PFSK-1 (cell line): ENCODE data around the gene SNRPA1.

Experiments used
- POLR2AphosphoS5 ChIP-seq: IDR thresholded peaks from 2 replicates; pipeline ENCODE4 v1.6.1; 2012; ENCODE audit warnings: low read depth, mild to moderate bottlenecking, control low read depth, low read length, moderate library complexity
- SIN3A ChIP-seq: IDR thresholded peaks from 2 replicates; pipeline ENCODE4 v1.6.1; 2012; ENCODE audit warnings: mild to moderate bottlenecking, low read length, moderate library complexity, borderline replicate concordance; ENCODE audit not compliant: insufficient read depth
- TF ChIP-seq, protein P1 (sequence below), 2 experiments: IDR thresholded peaks; 2 replicates each; pipeline versions ENCODE4 v1.6.1 to v1.8.0; 2011 to 2012; ENCODE audit warnings: low read depth in 2 of 2, low read length in 2 of 2, control low read depth in 1 of 2, inconsistent platforms in 1 of 2, mild to moderate bottlenecking in 1 of 2, moderate library complexity in 1 of 2; ENCODE audit not compliant: insufficient read depth in 1 of 2

DNA sequence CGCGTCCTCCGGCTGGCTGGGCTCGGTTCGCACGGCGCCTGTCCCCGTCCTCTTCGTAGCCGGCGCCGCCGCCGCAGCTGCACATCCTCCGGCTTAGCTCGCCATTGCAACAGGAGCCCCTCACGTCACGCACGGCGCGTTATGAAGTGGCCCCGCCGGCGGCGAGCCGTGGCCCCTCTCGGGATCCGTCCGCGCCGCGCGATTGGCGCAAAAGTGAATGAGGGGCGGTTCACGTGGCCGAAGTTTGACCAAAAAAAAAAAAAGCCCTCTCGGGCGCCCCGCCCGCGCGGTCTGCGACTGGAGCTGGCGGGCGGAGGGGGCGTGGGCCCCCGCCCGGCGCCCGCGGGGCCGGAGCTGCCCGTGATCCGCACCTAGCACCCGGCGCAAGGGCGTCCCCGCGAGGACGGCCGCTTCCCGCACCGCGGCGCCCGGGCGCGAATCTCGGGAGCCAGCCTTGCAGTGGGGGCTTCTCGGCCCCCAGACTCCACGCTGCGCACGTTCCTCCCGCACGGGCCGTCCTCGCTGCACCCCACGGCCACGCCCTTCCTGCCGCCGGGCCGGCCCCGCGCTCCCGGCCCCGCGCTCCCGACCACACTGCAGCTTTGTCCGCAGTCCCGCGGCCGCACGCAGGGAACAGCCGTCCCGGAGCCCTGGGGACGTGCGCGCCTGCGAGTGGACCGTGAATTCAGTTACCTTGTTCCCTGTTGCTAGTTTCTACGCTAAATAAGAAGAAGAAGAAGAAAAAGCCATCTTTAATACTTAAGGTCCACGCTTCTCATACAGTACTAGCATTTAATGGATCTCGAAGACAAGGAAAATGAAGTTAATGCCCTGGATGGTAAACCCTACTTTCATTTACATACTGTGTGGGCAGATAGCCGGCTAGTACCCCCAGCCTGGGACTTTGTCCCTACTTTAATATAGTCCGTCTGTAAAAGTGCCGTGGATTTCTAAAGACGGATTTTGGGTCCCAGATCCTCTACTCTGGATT, 42.9 kb downstream of the SNRPA1 start, which contains the start of gene CHSY1:
- TF ChIP-seq POLR2AphosphoS5 (peak; percentile 80), SIN3A (no peak)
- TF ChIP-seq, protein P1, sequence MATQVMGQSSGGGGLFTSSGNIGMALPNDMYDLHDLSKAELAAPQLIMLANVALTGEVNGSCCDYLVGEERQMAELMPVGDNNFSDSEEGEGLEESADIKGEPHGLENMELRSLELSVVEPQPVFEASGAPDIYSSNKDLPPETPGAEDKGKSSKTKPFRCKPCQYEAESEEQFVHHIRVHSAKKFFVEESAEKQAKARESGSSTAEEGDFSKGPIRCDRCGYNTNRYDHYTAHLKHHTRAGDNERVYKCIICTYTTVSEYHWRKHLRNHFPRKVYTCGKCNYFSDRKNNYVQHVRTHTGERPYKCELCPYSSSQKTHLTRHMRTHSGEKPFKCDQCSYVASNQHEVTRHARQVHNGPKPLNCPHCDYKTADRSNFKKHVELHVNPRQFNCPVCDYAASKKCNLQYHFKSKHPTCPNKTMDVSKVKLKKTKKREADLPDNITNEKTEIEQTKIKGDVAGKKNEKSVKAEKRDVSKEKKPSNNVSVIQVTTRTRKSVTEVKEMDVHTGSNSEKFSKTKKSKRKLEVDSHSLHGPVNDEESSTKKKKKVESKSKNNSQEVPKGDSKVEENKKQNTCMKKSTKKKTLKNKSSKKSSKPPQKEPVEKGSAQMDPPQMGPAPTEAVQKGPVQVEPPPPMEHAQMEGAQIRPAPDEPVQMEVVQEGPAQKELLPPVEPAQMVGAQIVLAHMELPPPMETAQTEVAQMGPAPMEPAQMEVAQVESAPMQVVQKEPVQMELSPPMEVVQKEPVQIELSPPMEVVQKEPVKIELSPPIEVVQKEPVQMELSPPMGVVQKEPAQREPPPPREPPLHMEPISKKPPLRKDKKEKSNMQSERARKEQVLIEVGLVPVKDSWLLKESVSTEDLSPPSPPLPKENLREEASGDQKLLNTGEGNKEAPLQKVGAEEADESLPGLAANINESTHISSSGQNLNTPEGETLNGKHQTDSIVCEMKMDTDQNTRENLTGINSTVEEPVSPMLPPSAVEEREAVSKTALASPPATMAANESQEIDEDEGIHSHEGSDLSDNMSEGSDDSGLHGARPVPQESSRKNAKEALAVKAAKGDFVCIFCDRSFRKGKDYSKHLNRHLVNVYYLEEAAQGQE (IDR thresholded peaks at IDR 0.05; ENCODE audit: insufficient read depth in 1 of 2, low read depth in 2 of 2, low read length in 2 of 2), result peak in 1 of 2 experiments; percentile 34; a peak in 1 of 4 replicates
